Measurements from ENCODE around the gene MYO16.

- TF ChIP-seq CTCF (IDR thresholded peaks at IDR 0.05; ENCODE audit: poor library complexity) (no peak), EZH2 (IDR thresholded peaks at IDR 0.05; ENCODE audit: borderline replicate concordance) (no peak)
Observed at GRCh38 chr13:109205315-109205714, 575.9 kb downstream of the MYO16 start.

All from hepatocyte (in vitro differentiated cells).